ENCODE data around the gene SH3RF3.

The SH3RF3 gene

GRCh38 chr2:109292386-109292785, 163.4 kb downstream of the SH3RF3 start:
- DNase-seq, result no peak

- no peak for DNase-seq
Measured at GRCh38 chr2:109293663-109294062, 164.7 kb downstream of the SH3RF3 start.

- no peak for DNase-seq
Measured at GRCh38 chr2:109294523-109294922, 165.5 kb downstream of the SH3RF3 start.

GRCh38 chr2:109295070-109295780, 166.2 kb downstream of the SH3RF3 start:
- no peak for DNase-seq

GRCh38 chr2:109295781-109296117, 166.7 kb downstream of the SH3RF3 start:
- DNase-seq, result no peak

GRCh38 chr2:109297566-109298490, 168.8 kb downstream of the SH3RF3 start:
- no peak for DNase-seq

GRCh38 chr2:109298851-109299250, 169.8 kb downstream of the SH3RF3 start:
- DNase-seq, result no peak

GRCh38 chr2:109299536-109299935, 170.5 kb downstream of the SH3RF3 start:
- no peak for DNase-seq

- no peak for DNase-seq
Measured at GRCh38 chr2:109300582-109300981, 171.6 kb downstream of the SH3RF3 start.

GRCh38 chr2:109301746-109302145, 172.7 kb downstream of the SH3RF3 start:
- DNase-seq, result no peak

GRCh38 chr2:109302319-109302718, 173.3 kb downstream of the SH3RF3 start:
- DNase-seq, result no peak

- DNase-seq, result no peak
Measured at GRCh38 chr2:109304242-109304641, 175.2 kb downstream of the SH3RF3 start.

GRCh38 chr2:109304731-109305470, 175.9 kb downstream of the SH3RF3 start:
- no peak for DNase-seq

- DNase-seq, result no peak
Measured at GRCh38 chr2:109305490-109306167, 176.6 kb downstream of the SH3RF3 start.

- DNase-seq, result no peak
Measured at GRCh38 chr2:109306190-109306589, 177.2 kb downstream of the SH3RF3 start.

GRCh38 chr2:109311771-109312170, 182.8 kb downstream of the SH3RF3 start:
- DNase-seq, result no peak

GRCh38 chr2:109312902-109313301, 183.9 kb downstream of the SH3RF3 start:
- DNase-seq, result no peak

- no peak for DNase-seq
Measured at GRCh38 chr2:109313343-109313742, 184.3 kb downstream of the SH3RF3 start.

GRCh38 chr2:109316091-109316490, 187.1 kb downstream of the SH3RF3 start:
- DNase-seq, result no peak

GRCh38 chr2:109317471-109318095, 188.6 kb downstream of the SH3RF3 start:
- DNase-seq, result no peak

GRCh38 chr2:109318150-109318948, 189.3 kb downstream of the SH3RF3 start:
- DNase-seq, result no peak

GRCh38 chr2:109318949-109319342, 189.9 kb downstream of the SH3RF3 start:
- DNase-seq, result no peak
